ENCODE results near the gene DNAJB6.

GRCh38 chr7:157397036-157397720 lies 60.4 kb downstream of the DNAJB6 start:
- TF ChIP-seq CTCF (IDR thresholded peaks at IDR 0.05) (no peak), EZH2 (IDR thresholded peaks at IDR 0.05) (no peak)

All from neural progenitor cell (in vitro differentiated cells).